Left kidney (tissue), 8 donors: Measurements from ENCODE around the gene CDK4. TPM values are rescaled to one million over a fixed set of nuclear protein-coding genes. Genes with fewer than 3 reads are reported as not detected.
"Not testable (repeated sequence)": the region's sequence is repeated elsewhere in the genome, so short reads cannot be mapped to it uniquely, and the experiment has no call there.

Experiments
- DNase-seq: peaks from one replicate; pipeline ENCODE4 v3.0.0-alpha.2; 2013
- long read RNA-seq, 8 donors: transcript quantifications; one replicate each; lab custom pipeline, GENCODE V29; 2026
- polyA plus RNA-seq: library from polyadenylated mRNA; unstranded; fragments of 120-200 nt; gene quantifications from one replicate; pipeline ENCODE4 v1.2.1, GENCODE V29; 2013; ENCODE audit not compliant: insufficient read length

CDK4 gene
- polyA plus RNA-seq: 226 TPM
- long read RNA-seq, donor 1, transcript CDK4-201 (8 exons, 2,076 nt): major isoform, 89 of 110 reads
- long read RNA-seq, donor 1, partial matches to known transcripts: 6 of 110 reads
- long read RNA-seq, donor 1, other reads (novel, unspliced or antisense): 11 of 110 reads
- long read RNA-seq, donor 2, transcript CDK4-201 (8 exons, 2,076 nt): major isoform, 88 of 106 reads
- long read RNA-seq, donor 2, partial matches to known transcripts: 0 of 106 reads
- long read RNA-seq, donor 2, other reads (novel, unspliced or antisense): 16 of 106 reads
- long read RNA-seq, donor 3, transcript CDK4-201 (8 exons, 2,076 nt): major isoform, 61 of 102 reads
- long read RNA-seq, donor 3, partial matches to known transcripts: 6 of 102 reads
- long read RNA-seq, donor 3, other reads (novel, unspliced or antisense): 33 of 102 reads
- long read RNA-seq, donor 4, transcript CDK4-201 (8 exons, 2,076 nt): major isoform, 5 of 6 reads
- long read RNA-seq, donor 4, partial matches to known transcripts: 0 of 6 reads
- long read RNA-seq, donor 4, other reads (novel, unspliced or antisense): 0 of 6 reads
- long read RNA-seq, donor 5, transcript CDK4-201 (8 exons, 2,076 nt): major isoform, 128 of 179 reads
- long read RNA-seq, donor 5, transcript CDK4-213 (3 exons, 685 nt): minor isoform, 5 of 179 reads
- long read RNA-seq, donor 5, partial matches to known transcripts: 13 of 179 reads
- long read RNA-seq, donor 5, other reads (novel, unspliced or antisense): 33 of 179 reads
- long read RNA-seq, donor 6, transcript CDK4-201 (8 exons, 2,076 nt): major isoform, 99 of 173 reads
- long read RNA-seq, donor 6, partial matches to known transcripts: 42 of 173 reads
- long read RNA-seq, donor 6, other reads (novel, unspliced or antisense): 29 of 173 reads
- long read RNA-seq, donor 7, transcript CDK4-201 (8 exons, 2,076 nt): major isoform, 110 of 157 reads
- long read RNA-seq, donor 7, partial matches to known transcripts: 15 of 157 reads
- long read RNA-seq, donor 7, other reads (novel, unspliced or antisense): 27 of 157 reads
- long read RNA-seq, donor 8, transcript CDK4-201 (8 exons, 2,076 nt): major isoform, 50 of 51 reads
- long read RNA-seq, donor 8, partial matches to known transcripts: 0 of 51 reads
- long read RNA-seq, donor 8, other reads (novel, unspliced or antisense): 0 of 51 reads

DNA sequence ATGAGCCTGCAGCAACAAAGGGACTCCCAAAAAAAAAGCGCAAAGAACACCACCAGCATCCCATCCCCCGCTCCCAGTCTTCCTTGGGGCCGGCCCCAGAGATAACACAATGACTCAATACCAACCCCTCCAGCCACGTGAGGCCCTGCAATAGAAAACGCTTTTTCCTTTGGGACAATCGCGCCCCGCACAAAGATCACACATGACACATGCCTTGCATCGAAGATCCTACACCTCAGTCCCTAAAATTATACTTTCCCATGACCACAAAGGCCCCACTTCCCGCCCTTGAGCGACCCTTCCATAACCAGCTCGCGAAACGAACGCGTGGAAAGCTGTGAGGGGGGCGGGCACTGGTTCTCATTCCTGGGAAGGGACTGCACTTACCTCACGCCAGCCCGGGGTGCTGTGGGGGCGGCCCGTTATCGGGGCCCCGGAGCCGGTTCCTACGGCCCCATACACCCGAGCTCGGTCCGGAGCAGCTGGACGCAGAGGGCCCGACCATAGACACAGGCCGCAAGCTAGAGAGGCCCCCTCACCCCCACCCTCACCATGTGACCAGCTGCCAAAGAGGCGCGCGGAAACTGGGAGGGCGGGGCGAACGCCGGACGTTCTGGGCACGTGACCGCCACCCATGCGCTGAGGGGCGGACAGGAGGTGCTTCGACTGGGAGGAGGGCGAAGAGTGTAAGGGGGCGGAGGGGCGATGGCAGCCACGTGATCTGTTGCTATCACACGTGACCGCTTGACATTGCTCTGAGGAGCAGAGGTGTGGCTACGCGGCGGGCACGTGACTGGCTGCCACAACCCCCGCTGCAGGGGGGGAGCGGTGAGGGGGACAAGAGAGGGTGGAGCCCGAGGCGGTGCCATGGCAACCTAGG is at the start of gene CDK4:
Gene CDK4, minus strand, starts transcription at position 523 of the 880 bp plus-strand sequence. CDS start 593 bp downstream, outside the sequence.
- DNase-seq: peak; percentile 98

GRCh38 chr12:57800965-57801364 is 48.9 kb upstream of the CDK4 start:
- no peak for DNase-seq

DNA sequence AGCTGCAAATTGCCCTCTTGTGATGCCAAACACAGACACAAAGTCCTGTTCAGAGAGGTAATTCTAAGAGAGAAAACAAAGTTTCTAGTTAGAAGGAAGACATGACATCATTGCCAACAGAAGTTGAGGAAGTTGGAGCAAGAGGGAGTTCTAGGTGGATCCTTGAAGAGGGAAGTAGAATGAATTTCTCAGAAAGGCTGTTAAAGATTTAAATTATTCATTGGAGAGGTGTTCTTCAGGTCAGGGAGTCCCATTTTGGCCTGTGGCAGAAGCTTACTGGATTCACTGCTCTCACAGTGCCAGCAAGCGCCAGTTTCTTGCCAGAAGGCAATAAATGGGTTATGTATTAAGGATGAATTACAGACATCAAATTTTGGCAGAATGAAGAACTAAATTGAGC is 45.8 kb upstream of the CDK4 start:
- no peak for DNase-seq

DNA sequence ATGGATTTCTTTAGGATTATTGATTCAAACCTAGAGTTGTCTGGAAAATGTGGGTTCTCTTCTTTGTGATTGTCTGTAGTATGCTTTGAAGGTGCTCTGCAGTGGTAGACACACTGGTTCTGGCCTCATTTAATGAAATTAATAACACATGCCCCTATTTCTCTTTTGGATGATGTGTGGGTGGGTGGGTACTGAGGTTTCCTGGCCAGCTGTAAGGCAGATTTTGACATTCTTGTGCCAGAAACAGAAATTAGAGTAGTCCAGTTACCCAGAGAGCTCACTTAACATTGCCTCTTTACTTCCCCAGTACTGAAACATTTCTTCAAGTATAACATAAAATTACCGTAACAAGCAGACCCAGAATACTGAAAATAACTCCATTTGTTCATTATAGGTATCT is 44.9 kb upstream of the CDK4 start:
- DNase-seq: no peak

- no peak for DNase-seq
These were observed 43.2 kb upstream of the CDK4 start for GRCh38 chr12:57795354-57795753.

DNA sequence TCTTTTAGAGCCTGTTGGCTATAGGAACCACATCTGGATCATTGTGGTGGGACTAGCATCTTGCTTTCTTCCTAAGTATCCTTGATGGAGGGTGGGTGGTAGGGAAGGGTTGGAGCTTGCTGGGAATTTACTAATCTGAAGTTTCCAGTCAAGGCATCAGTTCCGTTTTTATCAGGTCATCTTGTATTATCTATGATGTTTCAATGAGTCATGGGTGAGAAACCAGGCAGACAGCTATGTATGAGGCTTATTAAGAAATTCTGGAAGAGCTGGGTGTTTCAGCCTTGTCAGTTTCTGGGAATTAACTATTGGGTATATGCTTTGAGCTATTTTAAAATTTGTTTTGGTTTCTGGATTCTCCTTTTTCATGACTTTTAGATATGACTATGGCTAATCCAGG is 41.8 kb upstream of the CDK4 start:
- no peak for DNase-seq

DNA sequence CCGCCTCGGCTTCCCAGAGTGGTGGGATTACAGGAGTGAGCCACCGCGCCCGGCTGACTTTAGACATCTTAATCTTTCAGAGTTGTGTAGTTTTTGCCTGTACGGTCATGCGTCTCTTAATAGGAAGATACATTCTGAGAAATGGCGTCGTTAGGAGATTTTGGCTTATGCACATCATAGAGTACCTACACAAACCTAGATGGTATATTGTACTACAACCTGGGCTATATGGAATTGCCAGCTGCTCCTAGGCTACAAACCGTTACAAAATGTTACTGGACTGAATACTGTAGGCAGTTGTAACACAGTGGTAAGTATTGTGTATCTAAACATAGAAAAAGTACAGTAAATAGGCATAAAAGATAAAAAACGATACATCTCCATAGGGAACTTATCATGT is 31.8 kb upstream of the CDK4 start:
- no peak for DNase-seq

DNA sequence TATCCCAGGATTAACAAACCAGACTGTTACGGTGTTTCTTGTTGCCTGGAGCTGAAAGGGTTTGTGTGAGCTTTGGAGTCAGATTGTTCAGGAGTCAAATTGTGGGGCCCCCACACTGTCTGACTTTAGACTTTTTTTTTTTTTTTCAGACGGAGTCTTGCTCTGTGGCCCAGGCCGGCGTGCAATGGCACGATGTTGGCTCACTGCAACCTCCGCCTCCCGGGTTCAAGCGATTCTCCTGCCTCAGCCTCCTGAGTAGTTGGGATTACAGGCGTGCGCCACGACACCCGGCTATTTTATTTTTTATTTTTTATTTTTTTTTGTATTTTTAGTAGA is 31.3 kb upstream of the CDK4 start:
- DNase-seq: no peak

GRCh38 chr12:57782608-57783465 is 30.7 kb upstream of the CDK4 start, which contains the start of gene TSFM:
TSFM (plus strand) TSS chr12:57782787; CDS start chr12:57782802, 15 bp downstream.
- DNase-seq: peak; percentile 97

- DNase-seq: no peak
These were observed 30.1 kb upstream of the CDK4 start for GRCh38 chr12:57782243-57782607.

DNA sequence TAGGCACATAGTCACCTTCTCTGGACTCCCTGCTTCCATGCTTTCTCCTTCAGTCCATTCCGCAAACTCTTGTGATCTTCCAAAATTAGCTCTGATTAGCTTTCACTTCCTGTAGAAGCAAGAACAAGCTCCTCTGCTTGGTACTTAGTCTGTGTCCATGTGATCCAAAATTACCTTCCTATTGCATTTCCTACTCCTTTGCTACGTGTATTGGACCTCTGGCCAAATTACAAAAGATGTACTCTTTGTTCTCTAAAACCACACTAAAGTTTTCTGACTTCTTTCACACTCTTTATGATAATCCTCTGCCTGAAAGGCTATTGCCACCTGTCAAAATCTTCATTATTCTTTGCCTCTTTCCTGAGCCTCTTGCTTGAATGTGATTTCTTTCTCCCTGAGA is 29.7 kb upstream of the CDK4 start:
- no peak for DNase-seq

DNA sequence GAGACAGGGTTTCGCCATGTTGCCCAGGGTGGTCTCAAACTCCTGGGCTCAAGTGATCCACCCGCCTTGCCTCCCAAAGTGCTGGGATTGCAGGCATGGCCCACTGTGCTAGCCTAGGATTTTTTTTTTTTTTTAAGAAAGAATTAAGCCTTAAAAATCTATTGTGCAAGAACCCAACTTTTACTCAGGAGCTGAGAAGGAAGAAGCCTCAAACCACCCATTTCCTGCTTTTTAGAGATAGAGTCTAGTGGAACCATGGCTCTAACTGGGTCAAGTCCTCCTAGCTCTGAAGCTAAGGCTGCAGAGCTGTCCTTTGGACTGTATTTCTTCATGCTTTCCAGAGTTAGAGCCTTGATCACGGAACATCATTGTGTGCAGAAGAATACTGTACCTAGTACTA is 29.1 kb upstream of the CDK4 start:
- no peak for DNase-seq

GRCh38 chr12:57780284-57780897 is 28.3 kb upstream of the CDK4 start:
- DNase-seq: no peak

- DNase-seq: no peak
These were observed 27.6 kb upstream of the CDK4 start for GRCh38 chr12:57779736-57780135.

DNA sequence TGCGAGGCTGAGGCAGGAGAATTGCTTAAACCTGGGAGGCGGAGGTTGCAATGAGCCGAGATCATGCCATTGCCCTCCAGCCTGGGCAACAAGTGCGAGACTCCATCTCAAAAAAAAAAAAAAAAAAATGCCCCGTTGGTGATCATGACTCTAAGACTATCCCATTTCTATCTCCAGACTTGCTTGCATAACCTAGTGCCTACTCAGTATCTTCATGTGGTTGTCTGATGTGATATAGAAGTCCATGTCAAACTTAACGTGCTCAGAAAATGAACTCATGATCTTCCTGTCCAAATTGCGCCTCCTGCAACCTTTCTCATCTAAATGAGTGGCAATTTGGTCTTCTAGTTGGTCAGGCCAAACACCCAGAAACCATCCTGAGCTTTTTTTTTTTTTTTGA is 25.8 kb upstream of the CDK4 start:
- DNase-seq: no peak

DNA sequence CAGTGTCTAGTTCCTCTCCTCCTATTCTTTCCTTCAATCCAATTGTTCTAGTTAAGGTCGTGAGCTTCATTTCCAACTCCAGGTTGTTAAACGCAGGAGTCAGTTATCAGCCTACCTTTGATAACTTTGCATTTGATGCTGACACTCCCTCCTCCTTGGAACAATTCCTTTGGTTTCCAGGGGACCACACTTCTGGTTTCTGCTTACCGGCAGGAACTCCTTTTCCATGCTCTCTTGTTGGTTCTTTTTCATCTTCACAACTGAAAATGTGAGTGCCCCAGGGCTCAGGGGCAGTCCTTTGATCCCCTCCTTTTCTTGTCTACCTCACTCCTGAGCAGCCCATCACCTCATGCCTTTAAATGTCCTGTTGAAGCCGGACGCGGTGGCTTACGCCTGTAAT is 25.3 kb upstream of the CDK4 start:
- DNase-seq: no peak

GRCh38 chr12:57776247-57776587 is 24.1 kb upstream of the CDK4 start:
- no peak for DNase-seq

DNA sequence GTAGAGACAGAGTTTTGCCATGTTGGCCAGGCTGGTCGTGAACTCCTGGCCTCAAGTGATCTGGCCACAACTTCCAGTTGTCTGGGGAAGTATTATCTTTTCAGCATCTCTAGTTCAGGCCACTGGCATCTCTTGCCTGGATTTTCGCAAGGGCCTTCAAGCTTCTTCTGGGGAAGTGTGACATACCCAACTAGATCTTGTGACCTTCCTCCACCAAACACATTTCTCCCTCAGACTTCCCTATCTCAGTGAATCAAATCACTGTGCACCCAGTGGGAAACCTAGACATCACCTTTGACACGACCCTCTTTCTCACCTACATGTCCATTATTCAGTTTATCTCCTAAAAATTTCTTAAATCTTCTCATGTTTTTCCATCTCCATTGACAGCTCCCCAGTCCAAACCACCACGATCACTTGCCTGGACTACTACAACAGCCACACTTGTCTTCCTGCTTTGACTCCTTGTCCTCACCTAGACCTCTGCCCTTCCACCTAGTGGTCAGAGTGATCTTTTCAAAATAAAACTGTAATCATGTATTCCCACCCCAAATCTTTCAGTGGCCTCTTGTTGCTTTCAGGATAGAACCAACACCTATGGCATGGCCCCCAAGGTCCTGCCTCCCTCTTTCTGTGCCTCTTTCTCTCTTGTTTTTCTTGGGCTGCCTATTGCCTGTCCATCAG is 23.6 kb upstream of the CDK4 start:
- DNase-seq: no peak

GRCh38 chr12:57775044-57775443 is 22.9 kb upstream of the CDK4 start:
- no peak for DNase-seq

- not testable (repeated sequence) for DNase-seq
These were observed 22.5 kb upstream of the CDK4 start for GRCh38 chr12:57774634-57775033.
